RWPE2 (cell line): ENCODE measurements around the gene CDC42BPG.

Experiments
- ATAC-seq: fragments of 200-7000 bp; cut with Tn5 transposase; 3 replicates; pipeline ENCODE4 v1.9.1; 2021; ENCODE audit warnings: low read depth
- DNase-seq: peaks from one replicate; pipeline ENCODE4 v3.0.0-alpha.2; 2020; ENCODE audit warnings: low spot score
- H3K27ac ChIP-seq: fragments of 450-650 bp; 2 replicates; pipeline ENCODE4 v1.5.1; 2017; ENCODE audit warnings: mild to moderate bottlenecking; ENCODE audit not compliant: poor library complexity, severe bottlenecking
- H3K27me3 ChIP-seq: fragments of 250-450 bp; sonication (Bioruptor Pico); 2 replicates; pipeline ENCODE4 v1.5.1; 2021; ENCODE audit warnings: mild to moderate bottlenecking, moderate library complexity; ENCODE audit not compliant: insufficient read depth, poor library complexity, severe bottlenecking
- H3K36me3 ChIP-seq: fragments of 250-450 bp; sonication (Bioruptor Pico); 2 replicates; pipeline ENCODE4 v1.5.1; 2020; ENCODE audit warnings: low read depth, mild to moderate bottlenecking, moderate library complexity
- H3K4me1 ChIP-seq: fragments of 250-450 bp; sonication (Bioruptor Pico); 2 replicates; pipeline ENCODE4 v1.5.1; 2021; ENCODE audit warnings: mild to moderate bottlenecking, moderate library complexity; ENCODE audit not compliant: insufficient read depth, poor library complexity, severe bottlenecking
- H3K4me3 ChIP-seq: fragments of 250-450 bp; sonication (Bioruptor Pico); 2 replicates; pipeline ENCODE4 v1.5.1; 2021; ENCODE audit warnings: mild to moderate bottlenecking, moderate library complexity; ENCODE audit not compliant: severe bottlenecking
- H3K9me3 ChIP-seq: fragments of 250-450 bp; sonication (Bioruptor Pico); 2 replicates; pipeline ENCODE4 v1.5.1; 2021; ENCODE audit warnings: mild to moderate bottlenecking, moderate library complexity; ENCODE audit not compliant: severe bottlenecking
- CTCF ChIP-seq: fragments of 450-650 bp; IDR thresholded peaks from one replicate; pipeline ENCODE4 v1.5.1; 2017; ENCODE audit warnings: mild to moderate bottlenecking, moderate library complexity; ENCODE audit not compliant: poor library complexity, severe bottlenecking

Gene CDC42BPG

GRCh38 chr11:64799256-64799622 lies 45.2 kb downstream of the CDC42BPG start:
- H3K4me3 ChIP-seq: no peak overlapping the region
- H3K27ac ChIP-seq: no peak overlapping the region

GRCh38 chr11:64796757-64797541 lies 47.5 kb downstream of the CDC42BPG start:
- Histone ChIP-seq H3K9me3 (no peaks in the 10 kb centered on the region), H3K27me3 (no peaks in the 10 kb centered on the region), H3K4me1 (no peaks in the 10 kb centered on the region), H3K4me3 (no peak overlapping the region), H3K36me3 (no peaks in the 10 kb centered on the region), H3K27ac (no peak overlapping the region)
- DNase-seq: no peak
- no peak for ATAC-seq
- no peak for TF ChIP-seq CTCF

More at GRCh38 chr11:64799256-64799622, 45.2 kb downstream of the CDC42BPG start:
- TF ChIP-seq CTCF: no peak
- H3K9me3 ChIP-seq: no peaks in the 10 kb centered on the region
- DNase-seq (no peak), ATAC-seq (no peak)
- H3K27me3 ChIP-seq: no peaks in the 10 kb centered on the region
- H3K36me3 ChIP-seq: peaks cover 5% of the 10 kb centered on the region; the same call in 1 of the 2 replicates
- H3K4me1 ChIP-seq: peaks cover 5% of the 10 kb centered on the region

- H3K36me3 ChIP-seq: no peaks in the 10 kb centered on the region
- ATAC-seq: no peak
- no peak for TF ChIP-seq CTCF
Observed at GRCh38 chr11:64796047-64796756, 48.3 kb downstream of the CDC42BPG start.

GRCh38 chr11:64794526-64794925 lies 49.9 kb downstream of the CDC42BPG start:
- H3K27ac ChIP-seq: no peak overlapping the region
- H3K36me3 ChIP-seq: no peaks in the 10 kb centered on the region
- no peak for ATAC-seq
- H3K4me3 ChIP-seq: no peak overlapping the region
- no peaks in the 10 kb centered on the region for H3K4me1 ChIP-seq
- TF ChIP-seq CTCF: no peak
- H3K9me3 ChIP-seq: no peaks in the 10 kb centered on the region
- DNase-seq: no peak
- H3K27me3 ChIP-seq: no peaks in the 10 kb centered on the region

More at GRCh38 chr11:64796047-64796756, 48.3 kb downstream of the CDC42BPG start:
- Histone ChIP-seq H3K27me3 (no peaks in the 10 kb centered on the region), H3K9me3 (no peaks in the 10 kb centered on the region), H3K4me3 (no peak overlapping the region), H3K4me1 (no peaks in the 10 kb centered on the region), H3K27ac (no peak overlapping the region)
- DNase-seq: no peak
